ENCODE measurements around the gene METAP1D. TPM values are rescaled to one million over a fixed set of nuclear protein-coding genes. Genes with fewer than 3 reads are reported as not detected.

The METAP1D gene
- total RNA-seq, 4 donors from 2014 or later, result 2.1 to 5.9 (median 4.3) TPM

DNA sequence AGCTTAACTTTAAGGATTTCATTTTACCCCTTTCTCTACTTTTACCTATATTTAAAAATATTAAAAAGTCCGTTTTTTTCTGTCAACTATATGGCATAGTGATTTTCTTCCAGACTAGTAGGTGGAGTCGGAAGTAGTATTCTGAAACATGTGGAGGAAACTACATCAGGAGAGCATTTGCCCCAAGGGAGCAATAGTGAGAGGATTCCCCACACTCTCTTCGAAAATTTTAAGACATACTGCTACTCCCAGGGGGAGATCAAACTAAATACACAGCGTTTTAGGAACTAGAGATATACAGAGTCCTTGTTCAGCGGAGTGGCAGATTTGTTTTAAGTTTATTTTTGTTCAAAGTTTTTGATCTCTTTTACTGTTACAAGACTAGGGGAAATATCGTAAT is 40.6 kb downstream of the METAP1D start:
- TF ChIP-seq EP300 (IDR thresholded peaks at IDR 0.05), result no peak
- no peak for TF ChIP-seq CTCF (IDR thresholded peaks at IDR 0.05)
- no peak for TF ChIP-seq POLR2AphosphoS5 (IDR thresholded peaks at IDR 0.05)
- no peak for TF ChIP-seq POLR2A (IDR thresholded peaks at IDR 0.05)
- H3K36me3 ChIP-seq, result no peaks in the 10 kb centered on the region
- H3K27me3 ChIP-seq, result no peaks in the 10 kb centered on the region
- WGBS, result 81% methylated on average over 6 of the region's 6 CpGs
- DNase-seq (ENCODE audit: low spot score in 2 of 2), result no peak
- H3K9me3 ChIP-seq, result no peaks in the 10 kb centered on the region
- H3K4me3 ChIP-seq, result no peak overlapping the region
- no peaks in the 10 kb centered on the region for H3K4me1 ChIP-seq
- H3K27ac ChIP-seq, result no peak overlapping the region

DNA sequence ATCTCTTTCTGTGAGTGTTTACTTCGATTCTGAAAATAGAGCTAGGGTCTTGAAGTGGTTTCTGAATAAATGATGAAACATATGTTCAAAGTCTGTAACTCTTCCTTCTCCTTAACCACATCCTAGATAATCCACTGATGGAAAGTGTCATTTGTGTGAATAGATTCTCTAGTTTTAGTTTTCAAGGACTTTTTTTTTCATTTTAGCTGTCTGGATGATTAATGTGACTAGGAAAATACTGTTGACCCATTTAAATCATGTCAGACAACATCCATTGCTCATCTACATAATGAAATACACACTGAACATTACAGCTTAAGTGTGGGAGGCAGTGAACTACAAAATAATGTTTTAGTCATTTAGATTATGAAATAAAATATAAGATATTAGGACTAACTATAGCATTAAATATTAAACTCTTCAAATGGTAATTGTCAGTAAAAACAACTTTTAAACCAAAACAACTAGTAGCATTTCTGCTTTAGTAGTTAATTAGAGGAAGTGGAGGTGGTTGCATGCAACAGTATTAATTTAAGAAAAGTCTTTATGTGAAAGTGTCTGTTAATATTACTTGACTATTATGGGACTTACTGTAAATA is 46.4 kb downstream of the METAP1D start:
- Histone ChIP-seq H3K27ac (no peak overlapping the region), H3K36me3 (no peaks in the 10 kb centered on the region), H3K27me3 (no peaks in the 10 kb centered on the region), H3K9me3 (no peaks in the 10 kb centered on the region), H3K4me1 (no peaks in the 10 kb centered on the region), H3K4me3 (no peak overlapping the region)
- DNase-seq (ENCODE audit: low spot score in 2 of 2), result no peak
- no peak for TF ChIP-seq POLR2AphosphoS5 (IDR thresholded peaks at IDR 0.05)
- TF ChIP-seq CTCF (IDR thresholded peaks at IDR 0.05), result no peak
- no peak for TF ChIP-seq POLR2A (IDR thresholded peaks at IDR 0.05)
- no peak for TF ChIP-seq EP300 (IDR thresholded peaks at IDR 0.05)
- 62% methylated on average over 1 of the region's 1 CpG for WGBS

DNA sequence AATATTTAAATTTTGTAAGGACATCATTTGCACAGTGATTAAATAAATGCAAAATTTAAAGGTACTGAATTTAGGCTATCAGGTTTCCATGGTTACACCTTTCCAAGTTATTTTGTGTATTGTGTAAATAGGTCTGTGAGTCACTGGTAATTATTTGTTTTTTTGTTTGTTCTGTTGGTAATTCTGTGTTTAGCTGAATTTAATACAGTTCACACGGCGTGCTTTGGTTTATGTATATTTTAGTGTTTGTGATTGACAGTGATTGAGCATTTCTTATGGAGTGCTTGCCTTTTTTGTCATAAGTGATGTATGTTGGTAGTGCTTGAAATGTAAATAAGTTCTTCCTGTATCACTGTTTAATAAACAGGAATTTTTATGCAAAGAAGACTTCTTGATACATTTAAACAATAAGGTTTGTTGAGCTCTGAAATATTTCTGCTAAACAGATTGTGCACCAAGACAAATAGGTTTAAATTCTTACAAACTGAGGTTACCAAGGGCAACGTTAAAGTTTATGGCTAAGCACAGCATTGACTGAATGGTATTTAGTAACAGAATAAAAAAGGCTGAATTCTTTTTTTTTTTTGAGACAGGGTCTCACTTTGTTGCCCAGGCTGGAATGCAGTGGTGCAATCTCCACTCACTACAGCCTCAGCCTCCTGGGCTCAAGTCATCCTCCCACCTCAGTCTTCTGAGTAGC is 47.3 kb downstream of the METAP1D start:
- H3K36me3 ChIP-seq, result no peaks in the 10 kb centered on the region
- no peak overlapping the region for H3K27ac ChIP-seq
- 77% methylated on average over 3 of the region's 3 CpGs for WGBS
- no peaks in the 10 kb centered on the region for H3K9me3 ChIP-seq
- DNase-seq (ENCODE audit: low spot score in 2 of 2), result no peak
- TF ChIP-seq EP300 (IDR thresholded peaks at IDR 0.05) (no peak), CTCF (IDR thresholded peaks at IDR 0.05) (no peak), POLR2AphosphoS5 (IDR thresholded peaks at IDR 0.05) (no peak), POLR2A (IDR thresholded peaks at IDR 0.05) (no peak)
- H3K4me3 ChIP-seq, result no peak overlapping the region
- no peaks in the 10 kb centered on the region for H3K4me1 ChIP-seq
- no peaks in the 10 kb centered on the region for H3K27me3 ChIP-seq

- no peaks in the 10 kb centered on the region for H3K36me3 ChIP-seq
- no peaks in the 10 kb centered on the region for H3K4me1 ChIP-seq
- no peak overlapping the region for H3K4me3 ChIP-seq
- no peak for TF ChIP-seq POLR2AphosphoS5 (IDR thresholded peaks at IDR 0.05)
- TF ChIP-seq POLR2A (IDR thresholded peaks at IDR 0.05), result no peak
- TF ChIP-seq CTCF (IDR thresholded peaks at IDR 0.05), result no peak
- no peak for TF ChIP-seq EP300 (IDR thresholded peaks at IDR 0.05)
- no peak for DNase-seq (ENCODE audit: low spot score in 2 of 2)
- no peaks in the 10 kb centered on the region for H3K9me3 ChIP-seq
- 97% methylated on average over 8 of the region's 8 CpGs for WGBS
- no peaks in the 10 kb centered on the region for H3K27me3 ChIP-seq
- no peak overlapping the region for H3K27ac ChIP-seq
Measured at GRCh38 chr2:172047566-172048507, 48.1 kb downstream of the METAP1D start.

All from suprapubic skin (tissue), 4 donors.